HG02759 (cell line): Measurements from ENCODE around the gene IL2RG.

Experiments
- ATAC-seq: cut with Tn5 transposase; IDR thresholded peaks from one replicate; pipeline ENCODE4 v1.9.1; 2021; ENCODE audit warnings: mild to moderate bottlenecking, moderate library complexity; ENCODE audit not compliant: unreplicated experiment

The IL2RG gene

GRCh38 chrX:71081330-71082123, 29.9 kb downstream of the IL2RG start:
- ATAC-seq: no peak

- no peak for ATAC-seq
Observed at GRCh38 chrX:71070531-71070930, 40.8 kb downstream of the IL2RG start.

GRCh38 chrX:71068044-71068918, 43.1 kb downstream of the IL2RG start, which contains the start of gene SNX12:
Gene SNX12, minus strand, starts transcription at chrX:71068334. Its CDS starts 28 bp downstream, at chrX:71068306.
- ATAC-seq: peak; percentile 94

- ATAC-seq: no peak
Observed at GRCh38 chrX:71067712-71068043, 43.7 kb downstream of the IL2RG start.

GRCh38 chrX:71067089-71067488, 44.3 kb downstream of the IL2RG start:
- ATAC-seq: no peak

- no peak for ATAC-seq
Observed at GRCh38 chrX:71060127-71060526, 51.2 kb downstream of the IL2RG start.

GRCh38 chrX:71057848-71058530, 53.4 kb downstream of the IL2RG start:
- ATAC-seq: no peak
